WERI-Rb-1 (cell line): ENCODE data around the gene SKI.

Experiments
- DNase-seq: peaks from one replicate; pipeline ENCODE4 v3.0.0-alpha.2; 2020
- H3K27ac ChIP-seq: fragments of 250-450 bp; sonication (Bioruptor Pico); 2 replicates; pipeline ENCODE4 v1.5.1; 2020; ENCODE audit warnings: mild to moderate bottlenecking, moderate library complexity
- H3K27me3 ChIP-seq: fragments of 250-450 bp; sonication (Bioruptor Pico); 2 replicates; pipeline ENCODE4 v1.5.1; 2021; ENCODE audit warnings: mild to moderate bottlenecking, low read depth, moderate library complexity; ENCODE audit not compliant: insufficient read depth, severe bottlenecking
- H3K36me3 ChIP-seq: fragments of 250-450 bp; sonication (Bioruptor Pico); 2 replicates; pipeline ENCODE4 v1.5.1; 2020; ENCODE audit warnings: mild to moderate bottlenecking, moderate library complexity
- H3K4me3 ChIP-seq: 2 replicates; pipeline ENCODE4 v1.5.1; 2011; ENCODE audit warnings: low read depth, mild to moderate bottlenecking, control low read depth, low read length
- H3K9me3 ChIP-seq: fragments of 250-450 bp; sonication (Bioruptor Pico); 2 replicates; pipeline ENCODE4 v1.5.1; 2021; ENCODE audit warnings: mild to moderate bottlenecking, moderate library complexity; ENCODE audit not compliant: severe bottlenecking
- CTCF ChIP-seq: IDR thresholded peaks from 2 replicates; pipeline ENCODE4 v1.5.1; 2011; ENCODE audit warnings: low read depth, mild to moderate bottlenecking, control low read depth, inconsistent platforms, low read length

SKI gene

GRCh38 chr1:2304282-2304681 is 76.2 kb downstream of the SKI start:
- peaks cover 47% of the 10 kb centered on the region for H3K36me3 ChIP-seq
- no peak overlapping the region for H3K4me3 ChIP-seq
- no peak overlapping the region for H3K27ac ChIP-seq
- no peaks in the 10 kb centered on the region for H3K9me3 ChIP-seq
- H3K27me3 ChIP-seq = no peaks in the 10 kb centered on the region
- no peak for DNase-seq
- no peak for TF ChIP-seq CTCF

GRCh38 chr1:2304921-2305681 is 77.0 kb downstream of the SKI start:
- Histone ChIP-seq H3K36me3 (peaks cover 47% of the 10 kb centered on the region), H3K27ac (no peak overlapping the region), H3K9me3 (no peaks in the 10 kb centered on the region), H3K27me3 (no peaks in the 10 kb centered on the region), H3K4me3 (no peak overlapping the region)
- no peak for TF ChIP-seq CTCF
- DNase-seq = no peak

- no peaks in the 10 kb centered on the region for H3K27me3 ChIP-seq
- no peak overlapping the region for H3K4me3 ChIP-seq
- no peak for DNase-seq
- H3K36me3 ChIP-seq = peaks cover 47% of the 10 kb centered on the region
- no peaks in the 10 kb centered on the region for H3K9me3 ChIP-seq
- no peak for TF ChIP-seq CTCF
- no peak overlapping the region for H3K27ac ChIP-seq
Measured at GRCh38 chr1:2306151-2306978, 78.2 kb downstream of the SKI start.

- no peaks in the 10 kb centered on the region for H3K27me3 ChIP-seq
- H3K36me3 ChIP-seq = peaks cover 47% of the 10 kb centered on the region
- no peak for TF ChIP-seq CTCF
- no peak overlapping the region for H3K27ac ChIP-seq
- DNase-seq = no peak
- no peaks in the 10 kb centered on the region for H3K9me3 ChIP-seq
- no peak overlapping the region for H3K4me3 ChIP-seq
Measured at GRCh38 chr1:2307064-2307605, 79.0 kb downstream of the SKI start.

GRCh38 chr1:2307972-2308371 is 79.9 kb downstream of the SKI start:
- Histone ChIP-seq H3K36me3 (peaks cover 47% of the 10 kb centered on the region), H3K4me3 (no peak overlapping the region), H3K9me3 (no peaks in the 10 kb centered on the region), H3K27ac (no peak overlapping the region; the same call in 1 of the 2 replicates), H3K27me3 (no peaks in the 10 kb centered on the region)
- TF ChIP-seq CTCF = no peak
- no peak for DNase-seq
